Effector CD4-positive, alpha-beta T cell (primary cell): Measurements from ENCODE around the gene TMEM9B.
A peak's percentile ranks its signal among the peaks of the same experiment; 100 is the strongest.

Source experiments
- DNase-seq: peaks from one replicate; pipeline ENCODE4 v3.0.0-alpha.2; 2020

TMEM9B gene

GRCh38 chr11:8928205-8928604 is 36.0 kb downstream of the TMEM9B start:
- DNase-seq: no peak

DNA sequence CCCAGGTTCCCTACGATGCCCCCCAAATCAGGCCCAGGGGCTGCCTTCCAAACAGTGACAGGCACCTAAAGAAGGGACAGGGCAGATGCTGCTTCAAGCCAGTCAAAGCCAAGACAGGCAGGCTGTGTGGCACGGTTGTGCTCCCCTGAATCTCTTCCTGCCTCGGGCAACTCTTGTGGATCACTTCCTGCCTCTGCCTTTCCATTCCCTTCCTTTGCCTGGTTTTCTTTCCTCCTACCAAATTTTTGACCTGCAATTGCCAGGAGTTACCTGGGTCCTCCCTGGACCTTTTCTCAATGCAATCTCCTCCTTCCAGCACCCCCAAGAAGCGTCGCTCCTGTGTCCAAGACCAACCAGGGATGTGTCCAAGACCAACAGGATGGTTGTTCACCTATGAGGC is 37.0 kb downstream of the TMEM9B start:
- DNase-seq: no peak

DNA sequence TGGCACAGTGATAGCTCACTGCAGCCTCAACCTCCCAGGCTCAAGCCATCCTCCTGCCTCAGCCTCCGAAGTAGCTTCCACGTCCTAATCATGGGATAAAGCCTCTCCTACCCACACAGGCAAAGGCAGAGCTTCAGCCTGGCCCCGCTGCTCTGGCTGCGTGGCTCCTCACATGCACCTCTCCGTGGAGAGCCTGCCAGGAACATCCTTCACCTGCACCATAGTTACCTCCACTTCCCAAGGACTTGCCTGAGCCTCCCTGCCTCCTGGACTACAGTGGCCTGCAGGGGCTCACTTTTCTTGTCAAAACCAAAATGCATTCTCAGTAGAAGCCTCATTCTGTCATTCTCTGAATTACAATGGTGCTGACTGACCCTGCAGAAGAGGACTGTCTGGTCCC is 38.0 kb downstream of the TMEM9B start:
- DNase-seq: no peak

DNA sequence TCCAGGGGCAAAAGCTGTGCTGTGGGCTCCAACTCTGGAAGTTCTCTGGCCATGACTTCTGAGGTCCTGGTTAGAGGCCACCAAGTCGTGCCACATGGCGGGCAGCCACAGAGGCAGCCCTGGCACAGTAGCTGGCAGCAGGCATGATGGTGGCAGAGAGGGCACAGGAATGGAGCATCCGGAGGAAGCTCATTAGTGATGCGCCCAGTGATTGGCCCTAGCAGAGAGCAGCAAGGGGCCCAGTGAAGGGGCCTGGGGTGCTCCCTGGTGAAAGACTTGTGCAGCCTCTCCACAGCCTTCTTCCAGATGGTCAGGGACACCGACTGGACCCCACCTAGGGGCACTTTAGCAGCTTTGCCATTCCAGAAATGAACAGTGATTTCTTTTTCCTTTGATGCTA is 38.5 kb downstream of the TMEM9B start:
- DNase-seq: no peak

DNA sequence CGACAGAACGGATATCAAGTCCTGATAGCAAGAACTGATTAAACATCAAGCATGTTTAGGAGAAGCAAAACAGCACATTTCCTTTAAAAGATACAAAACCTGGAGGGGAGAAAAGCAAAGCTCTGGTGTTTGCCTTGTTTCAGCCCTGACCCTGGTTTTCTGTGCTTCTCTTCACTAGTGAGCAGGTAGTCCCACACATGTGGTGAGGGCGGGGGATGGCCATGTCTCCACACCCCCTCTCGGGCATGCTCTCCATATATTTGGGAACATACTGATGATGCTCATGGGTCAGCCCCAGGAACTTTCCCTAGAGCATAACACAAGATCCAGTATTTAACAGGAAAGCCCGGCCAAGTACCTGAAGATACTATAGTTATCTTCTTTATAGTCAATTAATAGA is 41.6 kb downstream of the TMEM9B start:
- DNase-seq: no peak

DNA sequence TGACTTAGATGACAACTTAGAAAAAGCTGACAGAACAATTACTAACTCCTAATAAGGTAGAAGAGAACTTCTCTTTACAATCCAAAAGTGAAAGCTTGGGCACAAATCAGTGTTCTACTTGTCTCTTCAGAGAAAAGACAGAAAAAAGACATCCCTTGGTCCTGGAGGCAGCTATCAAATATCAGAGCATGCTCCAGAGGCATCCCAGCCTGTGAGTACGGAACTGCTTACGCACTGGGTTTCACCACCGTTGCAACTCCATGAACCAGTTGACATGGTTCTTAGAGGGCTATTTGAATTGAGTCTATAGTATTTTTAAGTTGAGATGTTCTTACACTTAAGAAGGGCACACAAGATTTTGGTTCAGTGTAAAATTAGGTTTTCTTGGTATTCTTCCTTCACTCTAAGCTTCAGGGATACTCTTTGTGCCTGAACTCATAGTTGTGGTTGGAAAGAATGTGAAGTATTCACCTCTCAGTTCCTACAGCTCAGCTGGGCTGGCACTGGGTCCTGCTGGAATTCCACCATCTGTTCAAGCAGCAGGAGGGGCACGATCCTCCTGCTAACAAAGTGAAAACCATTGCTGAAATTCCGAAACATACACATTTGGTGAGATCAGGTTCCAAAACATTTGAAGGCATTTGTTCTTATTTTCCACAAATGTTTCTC is 47.0 kb downstream of the TMEM9B start:
- DNase-seq: no peak

DNA sequence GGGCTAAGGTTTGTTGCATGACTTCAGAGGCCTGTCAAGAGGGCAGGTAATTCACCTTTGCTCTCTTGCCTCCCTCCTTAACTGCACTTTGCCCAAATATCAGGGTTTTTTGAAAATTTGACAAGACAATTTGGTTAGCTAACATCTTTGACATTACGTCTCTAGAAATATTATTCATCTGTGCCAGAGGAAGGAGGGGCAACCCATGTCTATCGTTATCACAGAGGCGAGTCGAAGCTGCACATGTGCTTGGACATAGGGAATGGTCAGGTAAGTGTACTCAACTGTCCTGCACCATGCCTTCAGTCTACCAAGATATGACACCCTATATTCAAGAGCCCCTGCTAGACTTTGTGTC is 49.6 kb downstream of the TMEM9B start:
- DNase-seq: no peak

GRCh38 chr11:8913961-8914660 is 50.1 kb downstream of the TMEM9B start:
- peak; percentile 23 for DNase-seq

- peak; percentile 71 for DNase-seq
Measured at GRCh38 chr11:8911029-8911823, 53.0 kb downstream of the TMEM9B start, which contains the start of gene AKIP1. Gene AKIP1 (plus strand): TSS chr11:8911189. CDS start chr11:8911450, 261 bp downstream.

DNA sequence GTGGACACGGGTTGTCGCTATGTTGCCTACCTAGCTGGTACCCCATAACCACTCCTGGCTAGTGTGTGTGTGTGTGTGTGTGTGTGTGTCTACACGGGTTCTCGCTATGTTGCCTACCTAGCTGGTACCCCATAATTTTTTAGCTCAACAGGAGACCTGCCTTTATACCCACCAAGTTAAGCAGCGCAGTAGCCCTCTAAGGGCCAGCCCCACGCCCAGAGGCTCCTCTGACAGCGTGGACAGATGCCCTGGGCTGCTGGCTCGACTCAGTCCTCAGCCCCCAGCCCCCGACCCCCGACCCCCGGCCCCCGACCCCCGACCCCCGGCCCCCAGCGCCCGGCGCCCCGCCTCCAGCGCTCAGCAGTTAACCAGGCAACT is 53.6 kb downstream of the TMEM9B start:
- DNase-seq: no peak

DNA sequence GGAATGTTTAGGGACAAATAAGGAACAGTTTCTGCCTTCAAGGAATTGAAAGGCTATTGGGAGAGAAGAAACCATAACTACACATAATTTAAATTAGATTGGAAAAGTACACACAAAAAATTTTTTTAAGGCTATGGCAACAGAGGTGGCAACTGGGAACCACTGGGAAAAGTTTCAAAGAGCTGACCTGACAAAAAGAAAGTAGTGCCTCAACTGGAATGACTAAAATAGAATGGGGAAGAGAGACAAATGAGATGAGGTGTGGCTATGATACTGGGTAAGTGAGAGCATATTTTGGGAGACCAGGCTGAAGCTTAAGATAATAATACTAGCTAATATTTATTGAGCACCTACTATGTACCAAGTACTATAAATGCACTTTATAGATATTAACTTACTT is 56.1 kb downstream of the TMEM9B start:
- DNase-seq: no peak

DNA sequence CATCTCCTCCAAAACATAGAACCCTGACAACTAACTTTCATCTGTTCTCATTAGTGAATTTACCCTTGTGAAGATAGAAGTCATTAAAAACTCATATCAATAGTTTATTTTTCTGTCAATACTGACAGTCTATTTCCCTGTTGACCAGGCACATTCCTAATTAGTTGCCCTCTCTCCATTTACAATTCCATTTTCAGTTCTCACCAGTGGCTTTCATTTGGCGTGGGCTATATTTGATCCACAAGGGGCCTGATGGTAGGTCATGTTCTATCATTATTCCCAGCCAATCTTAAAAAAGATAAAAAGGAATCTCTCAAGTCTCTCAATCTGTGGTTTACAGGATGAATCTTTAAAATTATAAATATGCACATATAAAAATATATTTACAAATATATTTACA is 57.1 kb downstream of the TMEM9B start:
- no peak for DNase-seq

- DNase-seq: no peak
Measured at GRCh38 chr11:8905528-8906165, 58.6 kb downstream of the TMEM9B start.

GRCh38 chr11:8899119-8899753 is 65.0 kb downstream of the TMEM9B start:
- no peak for DNase-seq
